Upper lobe of left lung (tissue), 4 donors: ENCODE measurements around the gene GBX2.

Experiments used
- CTCF ChIP-seq, 6 experiments: fragments of 450-650 bp in 4 of 6; fragments of 200-600 bp in 2 of 6; sonication (generic) in 2 of 6; IDR thresholded peaks; one replicate each; pipeline ENCODE4 v1.5.1; 2016 to 2019; ENCODE audit warnings: antibody characterized with exemption in 6 of 6
- EP300 ChIP-seq, 4 donors: sonication (generic); formaldehyde crosslinking; IDR thresholded peaks; one replicate each; pipeline ENCODE4 v1.5.1; 2017; ENCODE audit warnings: antibody characterized with exemption in 4 of 4, control low read depth in 2 of 4
- POLR2A ChIP-seq, 4 donors: fragments of 450-650 bp; IDR thresholded peaks; one replicate each; pipeline ENCODE4 v1.5.1; 2016 to 2017; ENCODE audit warnings: antibody characterized with exemption in 4 of 4, mild to moderate bottlenecking in 2 of 4
- POLR2AphosphoS5 ChIP-seq, 2 donors: sonication (generic); formaldehyde crosslinking; IDR thresholded peaks; one replicate each; pipeline ENCODE4 v1.5.1; 2017; ENCODE audit warnings: antibody characterized with exemption in 2 of 2

- TF ChIP-seq CTCF (IDR thresholded peaks at IDR 0.05) (no peak), POLR2A (IDR thresholded peaks at IDR 0.05) (no peak), POLR2AphosphoS5 (IDR thresholded peaks at IDR 0.05) (no peak), EP300 (IDR thresholded peaks at IDR 0.05) (no peak)
Observed at GRCh38 chr2:236161082-236161462, 7.1 kb downstream of the GBX2 start.
